T-helper 1 cell (primary cell): Measurements from ENCODE around the gene SH3GL1.
"Not testable (repeated sequence)": the region's sequence is repeated elsewhere in the genome, so short reads cannot be mapped to it uniquely, and the experiment has no call there.

Source experiments
- DNase-seq, 5 donors: peaks; one replicate each; pipeline ENCODE4 v3.0.0-alpha.2; 2012 to 2020

Gene SH3GL1

DNA sequence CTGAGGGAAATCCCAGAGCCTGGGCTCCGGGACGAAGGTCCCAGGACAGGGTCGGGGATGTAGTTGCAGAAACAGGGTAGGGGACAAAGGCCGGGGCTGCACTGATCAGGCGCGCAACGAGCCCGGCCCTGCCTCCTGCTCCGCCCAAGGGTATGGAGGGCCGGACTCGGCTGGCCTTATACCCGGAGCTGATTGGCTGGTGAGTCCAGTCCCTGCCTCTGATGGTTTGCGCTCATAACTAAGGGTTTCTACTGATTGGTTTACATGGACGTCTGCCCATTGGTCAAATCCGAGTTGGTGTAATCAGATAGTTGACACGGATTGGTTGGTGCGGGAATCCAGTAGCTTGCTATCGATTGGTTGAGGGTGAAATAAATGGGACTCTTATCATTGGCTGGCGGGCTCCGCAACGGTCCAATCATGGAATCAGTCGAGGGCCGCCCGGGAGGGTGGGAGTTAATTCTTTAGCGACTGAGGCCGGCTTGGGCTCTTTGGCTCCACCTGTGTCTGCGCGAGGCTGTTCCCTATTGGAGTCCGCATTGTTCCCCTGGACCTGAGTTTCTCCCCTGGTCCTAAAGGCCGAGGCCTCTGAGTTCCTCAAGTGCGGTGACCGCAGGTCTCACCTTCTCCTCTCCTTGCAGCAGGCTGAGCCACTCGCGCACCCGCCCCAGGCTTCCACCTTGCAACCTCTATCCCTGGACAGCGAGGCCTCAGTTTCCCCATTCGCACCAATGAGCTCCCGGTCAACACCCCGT is 57.6 kb downstream of the SH3GL1 start:
- peak; percentile 84 to 99 (median 89) for DNase-seq

DNA sequence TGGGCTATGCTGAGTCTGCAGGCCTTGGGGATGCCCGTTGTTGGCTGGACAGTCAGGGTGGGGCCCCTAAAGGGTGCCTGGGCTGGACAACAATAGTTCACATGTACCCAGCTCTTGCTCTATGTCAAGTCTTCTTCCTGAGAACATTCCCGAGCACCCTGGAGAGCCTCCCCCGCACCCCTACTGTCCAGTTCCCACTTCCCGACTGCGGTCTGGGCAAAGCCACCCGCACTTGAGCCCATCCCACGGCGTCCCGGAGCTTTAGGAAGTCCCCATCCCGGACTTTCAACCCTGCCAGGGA is 58.1 kb downstream of the SH3GL1 start:
- DNase-seq = peak in 1 of 5 donors; percentile 25

DNA sequence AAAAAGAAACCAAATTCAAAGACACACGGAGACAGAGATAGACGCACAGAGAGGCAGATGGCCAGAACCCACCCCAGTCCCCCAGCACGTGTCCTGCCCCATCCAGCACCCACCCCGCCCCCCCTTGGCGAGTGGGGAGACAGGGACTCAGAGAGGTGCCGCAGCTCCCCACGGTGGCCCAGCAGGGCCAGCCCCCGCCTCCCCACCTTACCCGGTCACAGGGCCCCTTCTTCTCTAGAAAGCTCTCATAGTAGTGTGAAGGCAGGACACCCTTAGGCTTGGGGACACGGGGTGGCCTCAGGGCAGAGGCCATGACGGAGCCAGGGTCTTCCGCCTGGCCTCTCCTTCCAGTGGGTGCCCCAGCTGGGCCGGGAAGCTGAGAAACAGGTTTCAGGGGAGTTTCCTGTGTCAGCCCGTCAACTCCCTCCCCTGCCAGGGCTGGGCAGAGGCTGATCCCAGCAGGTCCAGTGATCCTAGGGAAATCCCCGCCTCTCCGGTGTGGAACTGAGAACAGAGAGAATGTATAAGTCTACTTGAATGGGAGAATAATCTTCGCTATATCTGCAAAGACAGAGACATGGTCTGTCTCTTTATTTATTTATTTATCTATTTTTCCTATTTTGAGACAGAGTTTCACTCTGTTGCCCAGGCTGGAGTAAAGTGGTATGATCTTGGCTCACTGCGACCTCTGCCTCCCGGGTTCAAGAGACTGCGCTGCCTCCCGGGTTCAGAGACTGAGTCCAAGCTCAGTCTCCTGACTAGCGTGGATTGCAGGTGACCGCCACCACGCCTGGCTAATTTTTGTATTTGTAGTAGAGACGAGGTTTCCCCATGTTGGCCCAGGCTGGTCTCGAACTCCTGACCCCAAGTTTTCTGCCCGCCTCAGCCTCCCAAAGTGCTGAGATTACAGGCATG is 61.6 kb downstream of the SH3GL1 start, which contains the start of gene STAP2:
TSS of gene STAP2 (minus strand) at position 387 of the 915 bp plus-strand sequence. CDS start at position 313, 74 bp downstream.
- peak in 1 of 5 donors; percentile 33 for DNase-seq

- DNase-seq = no peak
Measured at GRCh38 chr19:4337906-4338440, 62.4 kb downstream of the SH3GL1 start.

DNA sequence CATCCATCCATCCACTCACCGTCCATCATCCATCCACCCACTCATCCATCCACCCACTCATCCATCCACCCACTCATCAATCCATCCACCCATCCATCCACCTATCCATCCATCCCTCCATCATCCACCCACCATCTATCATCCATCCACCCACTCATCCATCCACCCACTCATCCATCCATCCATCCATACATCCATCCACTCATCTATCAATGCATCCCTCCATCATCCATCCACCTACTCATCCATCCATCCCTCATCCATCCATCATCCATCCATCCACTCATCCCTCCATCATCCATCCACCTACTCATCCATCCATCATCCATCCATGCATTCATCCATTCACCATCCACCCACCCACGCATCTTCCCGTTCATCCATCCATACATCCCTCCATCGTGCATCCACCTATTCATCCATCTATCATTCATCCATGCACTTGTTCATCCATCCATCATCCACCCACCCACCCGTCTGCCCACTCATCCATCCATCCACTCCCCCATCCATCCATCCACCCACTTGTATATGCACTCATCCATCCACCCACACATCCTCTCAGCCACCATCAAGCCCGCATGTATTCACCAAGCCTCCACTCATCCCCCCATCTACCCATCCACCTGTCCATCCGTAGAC is 65.3 kb downstream of the SH3GL1 start:
- no peak for DNase-seq

GRCh38 chr19:4329858-4330257 is 70.5 kb downstream of the SH3GL1 start:
- no peak for DNase-seq

- not testable (repeated sequence) for DNase-seq
Measured at GRCh38 chr19:4328991-4329681, 71.2 kb downstream of the SH3GL1 start.

DNA sequence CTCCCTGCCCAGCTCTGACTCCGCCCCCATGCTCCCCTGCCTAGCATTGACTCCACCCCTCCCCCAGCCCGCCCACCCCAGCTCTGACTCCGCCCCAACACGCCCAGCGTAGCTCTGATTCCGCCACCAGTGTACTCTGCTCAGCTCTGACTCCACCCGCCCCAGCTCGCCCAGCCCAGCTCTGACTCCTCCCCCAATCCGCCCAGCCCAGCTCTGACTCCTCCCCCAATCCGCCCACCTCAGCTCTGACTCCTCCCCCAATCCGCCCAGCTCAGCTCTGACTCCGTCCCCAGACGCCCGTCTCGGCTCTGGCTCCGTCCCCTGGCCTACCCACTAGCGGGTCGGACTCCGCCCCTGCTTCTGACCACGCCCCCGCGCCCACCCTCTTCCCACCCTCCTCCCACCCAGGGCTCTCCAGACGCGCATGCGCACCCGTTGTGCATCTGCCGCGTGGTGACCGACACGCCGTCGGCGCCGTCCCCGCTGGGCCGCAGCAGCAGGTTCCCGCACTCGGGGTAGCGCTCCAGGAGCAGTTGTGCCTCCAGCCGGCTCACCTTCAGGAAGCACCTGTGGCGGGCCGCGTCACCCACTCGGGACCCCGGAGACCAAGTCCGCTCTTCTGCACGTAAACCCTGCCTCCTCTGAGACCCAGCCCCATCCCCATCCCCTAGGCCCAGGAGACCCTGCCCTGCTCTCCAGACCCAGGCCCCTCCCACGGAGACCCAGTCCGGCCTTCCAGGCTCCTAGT is 71.9 kb downstream of the SH3GL1 start:
- peak; percentile 86 to 97 (median 89) for DNase-seq

DNA sequence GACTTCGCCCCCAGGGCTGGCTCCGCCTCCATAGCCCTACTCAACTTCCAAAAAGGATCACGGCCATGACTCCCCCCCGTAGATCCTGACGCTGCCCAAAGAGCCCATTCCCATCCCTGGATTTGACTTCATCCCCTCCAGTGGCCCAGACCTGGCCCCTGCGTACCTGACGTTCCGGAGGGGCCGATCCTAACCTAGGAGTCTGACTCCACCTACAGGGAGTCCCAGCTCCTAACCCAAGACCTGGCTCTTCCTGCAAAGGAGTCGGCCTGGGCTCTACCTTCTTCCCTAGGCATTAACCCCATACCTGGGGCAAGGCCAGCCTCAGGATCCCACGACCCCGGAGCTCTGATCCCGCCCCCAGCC is 72.5 kb downstream of the SH3GL1 start:
- no peak for DNase-seq

- DNase-seq = peak; percentile 40 to 71 (median 58)
Measured at GRCh38 chr19:4327252-4327876, 73.0 kb downstream of the SH3GL1 start.

GRCh38 chr19:4326837-4327251 is 73.5 kb downstream of the SH3GL1 start:
- no peak for DNase-seq

DNA sequence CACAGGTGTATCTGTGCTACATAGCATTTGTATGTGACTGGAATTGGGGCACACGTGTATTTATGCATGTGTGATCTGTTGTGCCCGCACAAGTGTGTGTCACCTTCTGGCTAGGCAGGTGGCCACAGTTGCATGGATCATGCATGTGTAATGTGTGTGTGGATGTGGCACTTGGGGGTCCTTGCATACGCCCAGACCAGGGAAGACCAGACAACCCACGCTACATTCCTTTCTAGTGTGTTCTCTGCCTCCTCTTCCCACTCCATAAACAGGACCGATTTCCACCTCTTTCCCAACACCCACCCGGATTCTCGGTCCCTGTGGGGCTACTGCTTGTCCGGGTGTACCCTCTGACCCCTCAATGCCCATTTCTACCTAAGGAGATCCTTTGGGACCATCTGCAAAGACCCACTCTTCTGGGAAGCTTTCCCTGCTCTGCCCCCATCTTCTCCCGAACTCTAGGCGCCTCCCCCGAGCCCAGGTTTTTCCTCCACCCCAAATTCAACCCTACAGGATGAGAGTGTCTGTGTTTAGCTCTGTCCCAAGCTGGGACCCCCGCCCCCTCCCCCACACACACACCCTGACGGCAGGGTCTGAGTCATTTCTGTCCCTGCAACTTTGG is 74.0 kb downstream of the SH3GL1 start:
- DNase-seq = no peak

- DNase-seq = no peak
Measured at GRCh38 chr19:4324228-4324627, 76.1 kb downstream of the SH3GL1 start.

GRCh38 chr19:4323692-4324091 is 76.7 kb downstream of the SH3GL1 start:
- no peak for DNase-seq

GRCh38 chr19:4322942-4323665 is 77.2 kb downstream of the SH3GL1 start:
- no peak for DNase-seq

GRCh38 chr19:4320419-4320818 is 79.9 kb downstream of the SH3GL1 start:
- DNase-seq = no peak

- no peak for DNase-seq
Measured at GRCh38 chr19:4319067-4319718, 81.2 kb downstream of the SH3GL1 start.

GRCh38 chr19:4318460-4318859 is 81.9 kb downstream of the SH3GL1 start:
- DNase-seq = no peak

- DNase-seq = no peak
Measured at GRCh38 chr19:4316956-4317355, 83.4 kb downstream of the SH3GL1 start.
